A673 (cell line): ENCODE data around the gene MRPL12. TPM values are rescaled to one million over a fixed set of nuclear protein-coding genes. Genes with fewer than 3 reads are reported as not detected.

Experiments
- BruUV-seq: library from RNA; stranded (reverse); fragments of 400-500 nt; replicated peaks from 2 replicates; lab custom pipeline; 2021; lab: Mats Ljungman, UMichigan
- CTCF ChIA-PET: fragments of 300-600 bp; sonication (Branson Sonifier 250); formaldehyde crosslinking; loops from one replicate; lab custom pipeline; 2022; ENCODE audit warnings: antibody characterized with exemption; lab: Charles Lee
- POLR2A ChIA-PET: fragments of 300-600 bp; sonication (Branson Sonifier 250); formaldehyde crosslinking; loops from one replicate; lab custom pipeline; 2022; ENCODE audit warnings: antibody characterized with exemption; ENCODE audit not compliant: low non-redundant PET; lab: Charles Lee
- DNase-seq: peaks from one replicate; pipeline ENCODE4 v3.0.0-alpha.2; 2015; ENCODE audit warnings: low spot score
- H3K27ac ChIP-seq: fragments of 200-600 bp; sonication (generic); 2 replicates; pipeline ENCODE4 v1.5.1; 2016; ENCODE audit warnings: mixed run types, low read depth, mild to moderate bottlenecking, mixed read lengths, antibody characterized with exemption, low read length; ENCODE audit not compliant: poor library complexity, severe bottlenecking
- H3K27me3 ChIP-seq: fragments of 200-600 bp; sonication (generic); replicated peaks from 2 replicates; pipeline ENCODE4 v1.6.1; 2017; ENCODE audit warnings: mixed run types, low read depth, mild to moderate bottlenecking, mixed read lengths, antibody characterized with exemption, low read length; ENCODE audit not compliant: insufficient read depth, poor library complexity
- H3K36me3 ChIP-seq: fragments of 200-600 bp; sonication (generic); 2 replicates; pipeline ENCODE4 v1.6.1; 2016; ENCODE audit warnings: mixed run types, mild to moderate bottlenecking, mixed read lengths, antibody characterized with exemption, low read length; ENCODE audit not compliant: insufficient read depth, poor library complexity, severe bottlenecking
- H3K4me1 ChIP-seq: fragments of 200-600 bp; sonication (generic); 2 replicates; pipeline ENCODE4 v1.6.1; 2017; ENCODE audit warnings: mixed run types, mild to moderate bottlenecking, mixed read lengths, antibody characterized with exemption, low read length; ENCODE audit not compliant: insufficient read depth, poor library complexity, severe bottlenecking
- H3K4me3 ChIP-seq: fragments of 200-600 bp; sonication (generic); 2 replicates; pipeline ENCODE4 v1.5.1; 2016; ENCODE audit warnings: low read depth, mixed run types, mild to moderate bottlenecking, mixed read lengths, low read length; ENCODE audit not compliant: poor library complexity, severe bottlenecking
- H3K9me3 ChIP-seq: fragments of 200-600 bp; sonication (generic); 2 replicates; pipeline ENCODE4 v1.6.1; 2016; ENCODE audit warnings: mixed run types, low read depth, mild to moderate bottlenecking, mixed read lengths, antibody characterized with exemption, low read length; ENCODE audit not compliant: poor library complexity, severe bottlenecking
- CTCF ChIP-seq: fragments of 300-800, 200-600 bp; sonication (generic); conservative IDR thresholded peaks from 2 replicates; pipeline ENCODE4 v1.5.1; 2017; ENCODE audit warnings: low read depth, mild to moderate bottlenecking, antibody characterized with exemption, low read length, moderate library complexity, mixed read lengths
- EZH2 ChIP-seq: fragments of 200-600 bp; sonication (generic); IDR thresholded peaks from 2 replicates; pipeline ENCODE4 v1.6.1; 2017; ENCODE audit warnings: borderline replicate concordance, low read depth, mild to moderate bottlenecking, mixed read lengths, antibody characterized with exemption, low read length; ENCODE audit not compliant: poor library complexity, severe bottlenecking
- intact Hi-C: fragments of 100-400 bp; cut with micrococcal nuclease; formaldehyde crosslinking; loops from one replicate; pipeline ENCODE4 v1.10.0; 2022; ENCODE audit not compliant: unreplicated experiment
- total RNA-seq: library from RNA; stranded (reverse); gene quantifications from 2 replicates; pipeline ENCODE4 v1.2.3, GENCODE V29; 2021

Gene MRPL12
- total RNA-seq, 1 experiment from 2014 or later, result 186 TPM

- Histone ChIP-seq H3K27ac (peak overlapping the region; percentile 92), H3K4me3 (peak overlapping the region; percentile 93), H3K9me3 (no peaks in the 10 kb centered on the region), H3K4me1 (peaks cover 18% of the 10 kb centered on the region), H3K36me3 (peaks cover 37% of the 10 kb centered on the region), H3K27me3 (no peaks in the 10 kb centered on the region)
- ChIA-PET CTCF (no interaction called here), POLR2A (no interaction called here)
- DNase-seq, result peak; percentile 54
- intact Hi-C loops, result no loop called here
- BruUV-seq, result TSS peak; percentile 83
- TF ChIP-seq EZH2, result no peak
- TF ChIP-seq CTCF, result no peak
These were observed 37.1 kb upstream of the MRPL12 start for GRCh38 chr17:81666092-81666341.

GRCh38 chr17:81666342-81667191, 36.6 kb upstream of the MRPL12 start, which contains the start of the genes CCDC137 and OXLD1:
TSS of gene CCDC137 (plus strand) at chr17:81666737. CDS start at chr17:81666767, 30 bp downstream.
TSS of gene OXLD1 (minus strand) at chr17:81666605. CDS start at chr17:81666577, 28 bp downstream.
- POLR2A ChIA-PET, result no interaction called here
- intact Hi-C loops, result no loop called here
- H3K4me1 ChIP-seq, result peaks cover 18% of the 10 kb centered on the region

GRCh38 chr17:81667754-81668153, 35.4 kb upstream of the MRPL12 start:
- no peaks in the 10 kb centered on the region for H3K27me3 ChIP-seq
- no peaks in the 10 kb centered on the region for H3K9me3 ChIP-seq
- CTCF ChIA-PET, result interaction anchor here (0.7 kb wide), 2 partner anchors 8 to 12 kb away, joined by 3 read pairs; no protein-coding TSS in a partner anchor
- BruUV-seq, result TSS peak; percentile 36
- peak overlapping the region; percentile 93 for H3K4me3 ChIP-seq
- POLR2A ChIA-PET, result interaction anchor here (0.6 kb wide), 1 partner anchor 13 kb away, joined by 20 read pairs; no protein-coding TSS in a partner anchor
- TF ChIP-seq EZH2, result no peak
- TF ChIP-seq CTCF, result peak; percentile 72
- peak; percentile 74 for DNase-seq
- peaks cover 18% of the 10 kb centered on the region for H3K4me1 ChIP-seq
- peaks cover 54% of the 10 kb centered on the region for H3K36me3 ChIP-seq
- intact Hi-C loops, result no loop called here
- peak overlapping the region; percentile 46 for H3K27ac ChIP-seq

More at GRCh38 chr17:81666342-81667191, 36.6 kb upstream of the MRPL12 start, which contains the start of the genes CCDC137 and OXLD1:
- DNase-seq, result peak; percentile 98
- H3K4me3 ChIP-seq, result peak within 1 kb of the TSS; percentile 93
- TF ChIP-seq CTCF (no peak), EZH2 (no peak)
- peak within 1 kb of the TSS; percentile 92 for H3K27ac ChIP-seq
- H3K27me3 ChIP-seq, result no peaks in the 10 kb centered on the region
- BruUV-seq, result no TSS peak
- peaks cover 42% of the 10 kb centered on the region for H3K36me3 ChIP-seq
- H3K9me3 ChIP-seq, result no peaks in the 10 kb centered on the region
- CTCF ChIA-PET, result no interaction called here
